Neuronal stem cell (in vitro differentiated cells): ENCODE measurements around the gene GUCD1.
"Not testable (repeated sequence)": the region's sequence is repeated elsewhere in the genome, so short reads cannot be mapped to it uniquely, and the experiment has no call there.

Experiments
- DNase-seq: peaks from one replicate; pipeline ENCODE4 v3.0.0-alpha.2; 2013; ENCODE audit warnings: low spot score
- H2AFZ ChIP-seq: one replicate; pipeline ENCODE4 v1.6.1; 2013; ENCODE audit warnings: mild to moderate bottlenecking, low read length, inconsistent platforms
- H2AK5ac ChIP-seq: 2 replicates; pipeline ENCODE4 v1.6.1; 2013; ENCODE audit warnings: low read depth, mild to moderate bottlenecking, inconsistent platforms, low read length, moderate library complexity, mixed read lengths
- H2BK120ac ChIP-seq: 2 replicates; pipeline ENCODE4 v1.6.1; 2013; ENCODE audit warnings: low read depth, mild to moderate bottlenecking, inconsistent platforms, low read length, moderate library complexity, mixed read lengths
- H2BK12ac ChIP-seq: one replicate; pipeline ENCODE4 v1.6.1; 2013; ENCODE audit warnings: low read length, inconsistent platforms
- H2BK15ac ChIP-seq: 2 replicates; pipeline ENCODE4 v1.6.1; 2013; ENCODE audit warnings: mild to moderate bottlenecking, low read length, inconsistent platforms, mixed read lengths
- H2BK5ac ChIP-seq: one replicate; pipeline ENCODE4 v1.6.1; 2013; ENCODE audit warnings: inconsistent platforms, mild to moderate bottlenecking, low read length, moderate library complexity
- H3K14ac ChIP-seq: one replicate; pipeline ENCODE4 v1.6.1; 2013; ENCODE audit warnings: low read length, inconsistent platforms
- H3K18ac ChIP-seq: 2 replicates; pipeline ENCODE4 v1.6.1; 2013; ENCODE audit warnings: low read length, inconsistent platforms
- H3K23ac ChIP-seq: 2 replicates; pipeline ENCODE4 v1.6.1; 2013; ENCODE audit warnings: low read depth, mild to moderate bottlenecking, mixed read lengths, low read length, inconsistent platforms; ENCODE audit not compliant: poor library complexity
- H3K27ac ChIP-seq: replicated peaks from 3 replicates; pipeline ENCODE4 v1.5.1; 2013; ENCODE audit warnings: low read length, inconsistent platforms
- H3K27me3 ChIP-seq, 3 experiments: 2 replicates each; pipeline ENCODE4 v1.6.1; 2013; ENCODE audit warnings: low read length in 3 of 3, mild to moderate bottlenecking in 2 of 3, inconsistent platforms in 1 of 3, low read depth in 1 of 3, mixed read lengths in 1 of 3, moderate library complexity in 1 of 3; ENCODE audit not compliant: control insufficient read depth in 3 of 3, insufficient read depth in 3 of 3
- H3K36me3 ChIP-seq, 2 donors: replicated peaks in 1 of 2; 2 replicates each; pipeline ENCODE4 v1.6.1; 2013; ENCODE audit warnings: low read length in 2 of 2; ENCODE audit not compliant: control insufficient read depth in 2 of 2, insufficient read depth in 2 of 2
- H3K4ac ChIP-seq: 2 replicates; pipeline ENCODE4 v1.6.1; 2013; ENCODE audit warnings: inconsistent platforms, mild to moderate bottlenecking, low read length, moderate library complexity
- H3K4me1 ChIP-seq, 2 donors: 1 replicate in 1 of 2; 2 replicates in 1 of 2; pipeline ENCODE4 v1.6.1; 2013; ENCODE audit warnings: low read length in 2 of 2, low read depth in 1 of 2; ENCODE audit not compliant: control insufficient read depth in 2 of 2, insufficient read depth in 1 of 2
- H3K4me2 ChIP-seq: one replicate; pipeline ENCODE4 v1.6.1; 2013; ENCODE audit warnings: mild to moderate bottlenecking, low read length, inconsistent platforms; ENCODE audit not compliant: insufficient read depth, poor library complexity, severe bottlenecking
- H3K4me3 ChIP-seq, 2 donors: 2 replicates each; pipeline ENCODE4 v1.5.1; 2013; ENCODE audit warnings: low read length in 2 of 2, mild to moderate bottlenecking in 2 of 2, inconsistent platforms in 1 of 2, moderate library complexity in 1 of 2
- H3K79me1 ChIP-seq: one replicate; pipeline ENCODE4 v1.6.1; 2013; ENCODE audit warnings: low read depth, mild to moderate bottlenecking, inconsistent platforms, low read length, moderate library complexity
- H3K9ac ChIP-seq: one replicate; pipeline ENCODE4 v1.6.1; 2013; ENCODE audit warnings: mild to moderate bottlenecking, low read depth, low read length, inconsistent platforms; ENCODE audit not compliant: poor library complexity
- H3K9me3 ChIP-seq, 2 donors: replicated peaks in 1 of 2; 2 replicates each; pipeline versions ENCODE3 to v1.6.1; 2013; ENCODE audit warnings: low read length in 2 of 2, mild to moderate bottlenecking in 2 of 2, inconsistent platforms in 1 of 2, low read depth in 1 of 2, mixed read lengths in 1 of 2, moderate library complexity in 1 of 2; ENCODE audit not compliant: control insufficient read depth in 2 of 2, insufficient read depth in 1 of 2
- H4K8ac ChIP-seq: one replicate; pipeline ENCODE4 v1.6.1; 2013; ENCODE audit warnings: low read depth, mild to moderate bottlenecking, inconsistent platforms, low read length, moderate library complexity
- H4K91ac ChIP-seq: one replicate; pipeline ENCODE4 v1.6.1; 2013; ENCODE audit warnings: low read length, low read depth, mild to moderate bottlenecking, inconsistent platforms; ENCODE audit not compliant: poor library complexity
- WGBS, 2 donors: extraction: QIAGEN DNeasy Blood & Tissue Kit; methylation state at CpG; one replicate each; pipeline ENCODE4 v1.1.7; 2013; ENCODE audit warnings: missing lambda C conversion rate in 2 of 2, mixed read lengths in 1 of 2; ENCODE audit not compliant: insufficient read length in 2 of 2, insufficient replicate concordance in 1 of 2; ENCODE audit errors: extremely low coverage in 2 of 2; 5-methylcytosine and 5-hydroxymethylcytosine counted together

Gene GUCD1

GRCh38 chr22:24602105-24602749 is 47.3 kb upstream of the GUCD1 start:
- H3K23ac ChIP-seq, H3K36me3 ChIP-seq, H4K8ac ChIP-seq, H2BK5ac ChIP-seq, H3K79me1 ChIP-seq, H3K27me3 ChIP-seq, H3K4me1 ChIP-seq, H3K27ac ChIP-seq, H3K4me3 ChIP-seq, H4K91ac ChIP-seq, H3K4ac ChIP-seq, H2AFZ ChIP-seq, DNase-seq, H2BK120ac ChIP-seq, H3K9me3 ChIP-seq, H2BK15ac ChIP-seq, H3K14ac ChIP-seq, H3K9ac ChIP-seq, H3K4me2 ChIP-seq: not testable (repeated sequence)
- Histone ChIP-seq H2BK12ac (peak overlapping the region; percentile 30), H3K18ac (peak overlapping the region; percentile 80), H2AK5ac (peak overlapping the region; percentile 56)
- no CpG with 5 or more reads among the region's 11 CpGs for WGBS, 2 donors

- no peak overlapping the region for H4K8ac ChIP-seq
- H4K91ac ChIP-seq = no peak overlapping the region
- peaks cover 2 to 8% of the 10 kb centered on the region in 2 donors for H3K4me1 ChIP-seq
- no CpG with 5 or more reads among the region's 12 CpGs for WGBS, 2 donors
- no peaks in the 10 kb centered on the region for H3K9me3 ChIP-seq
- no peak overlapping the region for H3K9ac ChIP-seq
- H3K4ac ChIP-seq = no peak overlapping the region
- H3K14ac ChIP-seq = no peak overlapping the region
- H3K23ac ChIP-seq = no peak overlapping the region
- H2BK15ac ChIP-seq = no peak overlapping the region
- no peaks in the 10 kb centered on the region for H3K79me1 ChIP-seq
- peak overlapping the region; percentile 82 for H2BK12ac ChIP-seq
- H2BK5ac ChIP-seq = no peak overlapping the region
- no peak overlapping the region for H3K4me2 ChIP-seq
- no peak overlapping the region for H3K4me3 ChIP-seq
- H3K27ac ChIP-seq = no peak overlapping the region
- no peaks in the 10 kb centered on the region for H3K27me3 ChIP-seq
- H2BK120ac ChIP-seq = no peak overlapping the region
- H2AK5ac ChIP-seq = peak overlapping the region; percentile 91
- H3K36me3 ChIP-seq = no peaks in the 10 kb centered on the region
- no peak for DNase-seq
- H3K18ac ChIP-seq = no peak overlapping the region
- H2AFZ ChIP-seq = no peak overlapping the region
Observed at GRCh38 chr22:24601217-24602104, 46.5 kb upstream of the GUCD1 start.

DNA sequence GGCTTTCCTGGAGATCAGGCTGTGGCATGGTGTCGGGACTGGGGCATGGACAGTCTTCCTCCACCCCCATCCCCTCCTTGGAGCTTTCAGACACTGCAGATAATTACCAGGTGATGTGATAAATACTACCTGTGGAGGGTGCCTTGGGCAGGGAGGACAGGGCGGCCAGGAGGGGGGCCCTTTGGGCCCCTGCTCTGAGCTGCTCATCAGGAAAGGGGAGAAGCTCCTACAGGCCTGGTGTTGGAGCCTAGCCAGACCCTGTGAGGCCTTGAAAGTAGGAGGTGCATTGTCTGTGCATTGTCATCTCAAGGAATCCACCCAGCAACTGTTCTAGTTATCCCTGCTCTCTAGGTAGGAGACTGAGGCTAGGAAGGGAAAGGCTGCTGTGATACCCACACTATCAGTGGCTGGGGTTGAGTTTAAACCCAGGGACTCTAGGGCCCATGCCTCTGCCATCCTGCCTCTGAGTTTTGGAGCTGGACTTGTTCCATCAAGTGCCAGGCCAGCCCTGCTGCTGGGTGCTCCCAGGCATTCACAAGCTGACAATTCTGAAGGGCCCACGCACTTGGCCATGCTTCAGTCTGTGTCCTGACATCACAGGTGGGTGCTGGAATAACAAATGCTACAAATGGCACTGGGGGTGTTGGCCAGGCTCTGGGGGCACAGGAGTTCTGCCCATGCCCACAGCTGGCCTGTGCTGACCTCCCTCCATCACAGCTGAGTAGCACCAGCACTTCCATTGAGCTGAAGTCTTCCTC is 45.2 kb upstream of the GUCD1 start:
- Histone ChIP-seq H2AK5ac (peak overlapping the region; percentile 61), H3K14ac (peak overlapping the region; percentile 5), H2BK12ac (peak overlapping the region; percentile 7)
- H3K27me3 ChIP-seq, H3K18ac ChIP-seq, H2BK120ac ChIP-seq, H4K8ac ChIP-seq, H2BK15ac ChIP-seq, DNase-seq, H3K79me1 ChIP-seq, H3K9ac ChIP-seq, H3K23ac ChIP-seq, H2AFZ ChIP-seq, H3K4me3 ChIP-seq, H3K4me2 ChIP-seq, H3K4ac ChIP-seq, H3K27ac ChIP-seq, H4K91ac ChIP-seq, H3K36me3 ChIP-seq, H3K4me1 ChIP-seq, H2BK5ac ChIP-seq, H3K9me3 ChIP-seq: not testable (repeated sequence)
- WGBS, 2 donors = no CpG with 5 or more reads among the region's 3 CpGs

DNA sequence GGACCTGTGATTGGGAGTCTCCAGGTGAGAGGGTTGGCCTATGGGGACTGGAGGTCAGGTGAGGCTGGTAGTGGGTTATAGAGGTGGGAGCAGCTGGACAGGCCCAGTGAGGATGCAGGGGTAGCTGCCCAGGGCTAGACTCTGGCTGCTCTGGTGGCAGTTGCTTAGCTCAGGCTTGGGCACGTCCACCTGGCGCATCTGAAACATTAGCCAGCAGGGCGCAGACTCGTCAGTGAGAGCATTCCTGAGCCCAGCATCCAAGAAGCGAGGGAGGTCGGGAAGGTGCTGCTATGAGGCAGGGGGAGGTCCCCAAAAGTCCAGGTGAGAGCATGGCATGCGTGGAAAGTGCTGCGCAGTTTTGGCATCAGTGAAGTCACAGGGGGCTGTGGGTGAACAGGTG is 44.6 kb upstream of the GUCD1 start:
- WGBS, 2 donors = no CpG with 5 or more reads among the region's 8 CpGs
- H3K4me3 ChIP-seq = peak overlapping the region in 1 of 2 donors; percentile 25
- H3K27ac ChIP-seq = no peak overlapping the region
- no peaks in the 10 kb centered on the region for H3K36me3 ChIP-seq
- no peak for DNase-seq
- H3K23ac ChIP-seq = no peak overlapping the region
- H3K14ac ChIP-seq = no peak overlapping the region
- no peak overlapping the region for H2AFZ ChIP-seq
- no peak overlapping the region for H3K4ac ChIP-seq
- H3K9ac ChIP-seq = peak overlapping the region; percentile 63
- H2BK5ac ChIP-seq = no peak overlapping the region
- H2AK5ac ChIP-seq = no peak overlapping the region
- no peak overlapping the region for H4K8ac ChIP-seq
- peak overlapping the region; percentile 7 for H2BK12ac ChIP-seq
- H3K79me1 ChIP-seq = no peaks in the 10 kb centered on the region
- H3K9me3 ChIP-seq = no peaks in the 10 kb centered on the region
- H3K4me1 ChIP-seq = peaks cover 5 to 9% of the 10 kb centered on the region in 2 donors
- H3K27me3 ChIP-seq = peaks cover 0 to 2% (median 0%) of the 10 kb centered on the region in 3 experiments
- H3K18ac ChIP-seq = no peak overlapping the region
- H4K91ac ChIP-seq = no peak overlapping the region
- no peak overlapping the region for H3K4me2 ChIP-seq
- peak overlapping the region; percentile 20 for H2BK15ac ChIP-seq
- H2BK120ac ChIP-seq = no peak overlapping the region
